Uterus (tissue), 2 donors: Measurements from ENCODE around the gene GHR.

Experiments
- POLR2A ChIP-seq, 2 donors: fragments of 450-650 bp; IDR thresholded peaks; one replicate each; pipeline ENCODE4 v1.6.1; 2016; ENCODE audit warnings: antibody characterized with exemption in 2 of 2, mild to moderate bottlenecking in 1 of 2, moderate library complexity in 1 of 2
- TF ChIP-seq, protein P1 (sequence below), 4 experiments: fragments of 200-600 bp in 2 of 4; fragments of 450-650 bp in 2 of 4; sonication (generic) in 2 of 4; IDR thresholded peaks; one replicate each; pipeline ENCODE4 v1.5.1; 2016 to 2019; ENCODE audit warnings: antibody characterized with exemption in 4 of 4, mild to moderate bottlenecking in 2 of 4, moderate library complexity in 1 of 4

GRCh38 chr5:42621242-42621641 is 198.0 kb downstream of the GHR start:
- TF ChIP-seq, protein P1, sequence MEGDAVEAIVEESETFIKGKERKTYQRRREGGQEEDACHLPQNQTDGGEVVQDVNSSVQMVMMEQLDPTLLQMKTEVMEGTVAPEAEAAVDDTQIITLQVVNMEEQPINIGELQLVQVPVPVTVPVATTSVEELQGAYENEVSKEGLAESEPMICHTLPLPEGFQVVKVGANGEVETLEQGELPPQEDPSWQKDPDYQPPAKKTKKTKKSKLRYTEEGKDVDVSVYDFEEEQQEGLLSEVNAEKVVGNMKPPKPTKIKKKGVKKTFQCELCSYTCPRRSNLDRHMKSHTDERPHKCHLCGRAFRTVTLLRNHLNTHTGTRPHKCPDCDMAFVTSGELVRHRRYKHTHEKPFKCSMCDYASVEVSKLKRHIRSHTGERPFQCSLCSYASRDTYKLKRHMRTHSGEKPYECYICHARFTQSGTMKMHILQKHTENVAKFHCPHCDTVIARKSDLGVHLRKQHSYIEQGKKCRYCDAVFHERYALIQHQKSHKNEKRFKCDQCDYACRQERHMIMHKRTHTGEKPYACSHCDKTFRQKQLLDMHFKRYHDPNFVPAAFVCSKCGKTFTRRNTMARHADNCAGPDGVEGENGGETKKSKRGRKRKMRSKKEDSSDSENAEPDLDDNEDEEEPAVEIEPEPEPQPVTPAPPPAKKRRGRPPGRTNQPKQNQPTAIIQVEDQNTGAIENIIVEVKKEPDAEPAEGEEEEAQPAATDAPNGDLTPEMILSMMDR (IDR thresholded peaks at IDR 0.05): no peak
- TF ChIP-seq POLR2A (IDR thresholded peaks at IDR 0.05): no peak
